IMR-90 (cell line): ENCODE results near the gene REG3A. TPM values are rescaled to one million over a fixed set of nuclear protein-coding genes. Genes with fewer than 3 reads are reported as not detected.

Experiments used
- ATAC-seq: fragments of 200-7000 bp; cut with Tn5 transposase; 2 replicates; pipeline ENCODE4 v1.9.1; 2020; ENCODE audit warnings: low read depth, mild to moderate bottlenecking, moderate library complexity
- BruUV-seq: library from RNA; stranded (reverse); fragments of 400-500 nt; replicated peaks from 2 replicates; lab custom pipeline; 2021; lab: Mats Ljungman, UMichigan
- CTCF ChIA-PET: fragments of 300-600 bp; formaldehyde crosslinking; extraction: SDS; loops from one replicate; lab custom pipeline; 2021; ENCODE audit warnings: antibody characterized with exemption; lab: Yijun Ruan, JAX
- POLR2A ChIA-PET: fragments of 300-600 bp; sonication (Branson Sonifier 250); formaldehyde crosslinking; loops from one replicate; lab custom pipeline; 2022; ENCODE audit warnings: antibody characterized with exemption; ENCODE audit not compliant: unreplicated experiment; lab: Charles Lee
- DNase-seq: peaks from one replicate; pipeline ENCODE4 v3.0.0; 2013
- H2AFZ ChIP-seq: replicated peaks from 2 replicates; pipeline ENCODE3; 2013; ENCODE audit warnings: low read length, mild to moderate bottlenecking; ENCODE audit not compliant: poor library complexity
- H2AK5ac ChIP-seq: 2 replicates; pipeline ENCODE4 v1.6.1; 2013; ENCODE audit warnings: low read depth, low read length, inconsistent platforms
- H2AK9ac ChIP-seq: replicated peaks from 2 replicates; pipeline ENCODE3; 2013; ENCODE audit warnings: mild to moderate bottlenecking, low read depth, low read length, moderate library complexity; ENCODE audit not compliant: poor library complexity
- H2BK120ac ChIP-seq: 2 replicates; pipeline ENCODE4 v1.6.1; 2013; ENCODE audit warnings: low read depth, low read length, inconsistent platforms
- H2BK15ac ChIP-seq: 3 replicates; pipeline ENCODE4 v1.6.1; 2013; ENCODE audit warnings: low read depth, low read length, inconsistent platforms
- H2BK20ac ChIP-seq: 2 replicates; pipeline ENCODE4 v1.6.1; 2013; ENCODE audit warnings: low read depth, mild to moderate bottlenecking, inconsistent platforms, low read length, moderate library complexity
- H2BK5ac ChIP-seq: 2 replicates; pipeline ENCODE4 v1.6.1; 2013; ENCODE audit warnings: mild to moderate bottlenecking, low read depth, low read length, inconsistent platforms; ENCODE audit not compliant: poor library complexity, severe bottlenecking
- H3K14ac ChIP-seq: replicated peaks from 2 replicates; pipeline ENCODE4 v1.6.1; 2013; ENCODE audit warnings: low read depth, low read length, inconsistent platforms
- H3K18ac ChIP-seq: 2 replicates; pipeline ENCODE4 v1.6.1; 2013; ENCODE audit warnings: low read depth, low read length, control low read depth
- H3K23ac ChIP-seq: 2 replicates; pipeline ENCODE4 v1.6.1; 2013; ENCODE audit warnings: low read depth, low read length, inconsistent platforms
- H3K27ac ChIP-seq: 2 replicates; pipeline ENCODE4 v1.5.1; 2013; ENCODE audit warnings: mild to moderate bottlenecking, control low read depth, low read length; ENCODE audit not compliant: insufficient read depth
- H3K27me3 ChIP-seq: 2 replicates; pipeline ENCODE4 v1.6.1; 2013; ENCODE audit warnings: low read length; ENCODE audit not compliant: control insufficient read depth, insufficient read depth
- H3K36me3 ChIP-seq: 2 replicates; pipeline ENCODE4 v1.6.1; 2013; ENCODE audit warnings: low read length, mixed read lengths; ENCODE audit not compliant: control insufficient read depth, insufficient read depth
- H3K4ac ChIP-seq: 2 replicates; pipeline ENCODE4 v1.6.1; 2013; ENCODE audit warnings: low read depth, low read length, inconsistent platforms
- H3K4me1 ChIP-seq: 2 replicates; pipeline ENCODE4 v1.6.1; 2013; ENCODE audit warnings: low read length, mixed read lengths; ENCODE audit not compliant: control insufficient read depth, insufficient read depth
- H3K4me2 ChIP-seq: 2 replicates; pipeline ENCODE4 v1.6.1; 2013; ENCODE audit warnings: low read depth, mild to moderate bottlenecking, control low read depth, low read length, moderate library complexity
- H3K4me3 ChIP-seq: 2 replicates; pipeline ENCODE4 v1.5.1; 2013; ENCODE audit warnings: low read depth, mild to moderate bottlenecking, control low read depth, low read length, moderate library complexity; ENCODE audit not compliant: insufficient read depth
- H3K56ac ChIP-seq: 2 replicates; pipeline ENCODE4 v1.6.1; 2013; ENCODE audit warnings: low read length, inconsistent platforms; ENCODE audit not compliant: insufficient read depth; ENCODE audit errors: extremely low read depth
- H3K79me1 ChIP-seq, 2 experiments: 2 replicates each; pipeline ENCODE4 v1.6.1; 2013; ENCODE audit warnings: low read length in 2 of 2, inconsistent platforms in 1 of 2, low read depth in 1 of 2
- H3K9ac ChIP-seq: 2 replicates; pipeline ENCODE4 v1.6.1; 2013; ENCODE audit warnings: low read depth, low read length, control low read depth
- H3K9me1 ChIP-seq: 2 replicates; pipeline ENCODE4 v1.6.1; 2013; ENCODE audit warnings: low read length, inconsistent platforms; ENCODE audit not compliant: insufficient read depth
- H3K9me3 ChIP-seq: 2 replicates; pipeline ENCODE4 v1.6.1; 2013; ENCODE audit warnings: low read length; ENCODE audit not compliant: control insufficient read depth, insufficient read depth
- H4K20me1 ChIP-seq: 2 replicates; pipeline ENCODE4 v1.6.1; 2013; ENCODE audit warnings: low read length, inconsistent platforms; ENCODE audit not compliant: insufficient read depth
- H4K5ac ChIP-seq: 2 replicates; pipeline ENCODE4 v1.6.1; 2013; ENCODE audit warnings: mild to moderate bottlenecking, low read depth, low read length, control low read depth
- H4K8ac ChIP-seq, 2 experiments: 2 replicates each; pipeline ENCODE4 v1.6.1; 2013; ENCODE audit warnings: low read depth in 2 of 2, low read length in 2 of 2, control low read depth in 1 of 2, inconsistent platforms in 1 of 2
- H4K91ac ChIP-seq: 2 replicates; pipeline ENCODE4 v1.6.1; 2013; ENCODE audit warnings: low read depth, low read length, inconsistent platforms; ENCODE audit not compliant: insufficient read depth
- FOS ChIP-seq: fragments of 150-350 bp; IDR thresholded peaks from 2 replicates; pipeline ENCODE4 v1.6.1; 2016; ENCODE audit warnings: low read depth, low read length
- MAFK ChIP-seq: IDR thresholded peaks from 2 replicates; pipeline ENCODE4 v1.6.1; 2012; ENCODE audit warnings: low read depth, low read length, improper control_type of control experiment
- RFX5 ChIP-seq: IDR thresholded peaks from 2 replicates; pipeline ENCODE4 v1.8.0; 2012; ENCODE audit warnings: low read depth, mild to moderate bottlenecking, low read length, moderate library complexity
- WGBS, 2 experiments: methylation state at CpG; one replicate each; pipeline versions ENCODE4 v1.1.5 to v1.1.7; 2013; ENCODE audit warnings: missing lambda C conversion rate in 2 of 2; ENCODE audit not compliant: insufficient read length in 1 of 2; ENCODE audit errors: extremely low coverage in 2 of 2; 5-methylcytosine and 5-hydroxymethylcytosine counted together
- dilution Hi-C: fragments of 300-500 bp; cut with HindIII; formaldehyde crosslinking; loops from one replicate; pipeline ENCODE4 v1.14.3; 2018; ENCODE audit warnings: low sequenced_read_pairs; ENCODE audit not compliant: unreplicated experiment
- in situ Hi-C: fragments of 300-500 bp; cut with MboI; formaldehyde crosslinking; loops from 3 replicates; pipeline ENCODE4 v1.14.3; 2019; ENCODE audit warnings: low sequenced_read_pairs, inconsistent platforms, mixed read lengths
- intact Hi-C: fragments of 100-400 bp; cut with micrococcal nuclease; formaldehyde crosslinking; loops from 2 replicates; pipeline ENCODE4 v1.10.0; 2022
- polyA plus RNA-seq, 3 experiments: library from polyadenylated mRNA; depleted of rRNA; stranded (reverse); fragments of >200 nt; gene quantifications; 2 replicates each; pipeline ENCODE4 v1.2.3, GENCODE V29; 2012; ENCODE audit warnings: low replicate concordance in 1 of 3
- total RNA-seq: library from RNA; depleted of rRNA; stranded (reverse); fragments of >200 nt; gene quantifications from 2 replicates; pipeline ENCODE4 v1.2.3, GENCODE V29; 2012
- TF ChIP-seq, protein P1 (sequence below): conservative IDR thresholded peaks from 2 replicates; pipeline ENCODE4 v1.5.1; 2012; ENCODE audit warnings: mild to moderate bottlenecking, low read depth, low read length, improper control_type of control experiment
- TF ChIP-seq, protein P2 (sequence below): fragments of 150-350 bp; IDR thresholded peaks from 2 replicates; pipeline ENCODE4 v1.6.1; 2017; ENCODE audit warnings: mild to moderate bottlenecking, antibody characterized with exemption, low read length, low read depth

Gene REG3A
- total and polyA plus RNA-seq, 2 of the 4 experiments (the other 2 are of a cell fraction) = not detected

DNA sequence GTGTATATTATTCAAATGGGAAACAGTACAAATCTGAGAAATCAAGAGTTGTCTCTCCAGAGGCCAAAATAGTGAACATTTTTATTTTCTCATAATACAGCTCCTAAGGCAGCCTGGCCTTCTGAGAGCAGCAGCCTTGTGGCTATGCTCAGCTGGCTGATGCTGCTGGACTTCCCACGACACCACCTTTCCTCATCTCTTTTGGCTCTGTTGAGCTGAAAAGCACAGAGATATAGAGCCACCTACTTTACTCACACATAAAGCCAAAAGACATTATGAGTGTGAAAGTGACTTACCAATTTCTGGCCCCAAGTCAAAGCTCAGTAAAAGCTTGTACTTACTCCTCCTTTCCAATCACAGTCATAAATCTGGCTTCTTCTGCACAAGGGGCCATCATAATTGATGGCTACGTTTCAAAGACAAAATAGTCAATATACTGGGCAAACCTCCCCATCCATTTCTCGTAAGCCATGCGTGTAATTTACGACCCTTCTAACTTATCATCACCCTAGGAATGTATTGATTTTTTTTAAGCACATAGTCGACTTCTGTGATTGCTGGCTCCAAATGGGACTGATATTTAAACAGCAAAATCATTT is 18.6 kb upstream of the REG3A start:
- no peak overlapping the region for H2AFZ ChIP-seq
- H4K91ac ChIP-seq = no peak overlapping the region
- H3K27me3 ChIP-seq = no peaks in the 10 kb centered on the region
- intact Hi-C loops (no loop called here), in situ Hi-C loops (no loop called here), dilution Hi-C loops (no loop called here)
- POLR2A ChIA-PET = no interaction called here
- no peak overlapping the region for H3K14ac ChIP-seq
- no TSS peak for BruUV-seq
- ATAC-seq (no peak), DNase-seq (no peak)
- H4K5ac ChIP-seq = no peak overlapping the region
- no peak overlapping the region for H2AK5ac ChIP-seq
- no peak overlapping the region for H2BK5ac ChIP-seq
- no peak overlapping the region for H2BK120ac ChIP-seq
- no peaks in the 10 kb centered on the region for H3K36me3 ChIP-seq
- no peak overlapping the region for H2BK20ac ChIP-seq
- no peak overlapping the region for H3K9ac ChIP-seq
- H4K8ac ChIP-seq = no peak overlapping the region
- no peaks in the 10 kb centered on the region for H3K79me1 ChIP-seq
- H4K20me1 ChIP-seq = no peaks in the 10 kb centered on the region
- H3K27ac ChIP-seq = no peak overlapping the region
- no peak overlapping the region for H3K56ac ChIP-seq
- no peak overlapping the region for H3K4me3 ChIP-seq
- no CpG with 5 or more reads among the region's 6 CpGs for WGBS, 2 experiments
- H3K23ac ChIP-seq = no peak overlapping the region
- TF ChIP-seq MAFK (no peak), FOS (no peak), RFX5 (no peak)
- TF ChIP-seq, protein P1, sequence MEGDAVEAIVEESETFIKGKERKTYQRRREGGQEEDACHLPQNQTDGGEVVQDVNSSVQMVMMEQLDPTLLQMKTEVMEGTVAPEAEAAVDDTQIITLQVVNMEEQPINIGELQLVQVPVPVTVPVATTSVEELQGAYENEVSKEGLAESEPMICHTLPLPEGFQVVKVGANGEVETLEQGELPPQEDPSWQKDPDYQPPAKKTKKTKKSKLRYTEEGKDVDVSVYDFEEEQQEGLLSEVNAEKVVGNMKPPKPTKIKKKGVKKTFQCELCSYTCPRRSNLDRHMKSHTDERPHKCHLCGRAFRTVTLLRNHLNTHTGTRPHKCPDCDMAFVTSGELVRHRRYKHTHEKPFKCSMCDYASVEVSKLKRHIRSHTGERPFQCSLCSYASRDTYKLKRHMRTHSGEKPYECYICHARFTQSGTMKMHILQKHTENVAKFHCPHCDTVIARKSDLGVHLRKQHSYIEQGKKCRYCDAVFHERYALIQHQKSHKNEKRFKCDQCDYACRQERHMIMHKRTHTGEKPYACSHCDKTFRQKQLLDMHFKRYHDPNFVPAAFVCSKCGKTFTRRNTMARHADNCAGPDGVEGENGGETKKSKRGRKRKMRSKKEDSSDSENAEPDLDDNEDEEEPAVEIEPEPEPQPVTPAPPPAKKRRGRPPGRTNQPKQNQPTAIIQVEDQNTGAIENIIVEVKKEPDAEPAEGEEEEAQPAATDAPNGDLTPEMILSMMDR = no peak
- TF ChIP-seq, protein P2, sequence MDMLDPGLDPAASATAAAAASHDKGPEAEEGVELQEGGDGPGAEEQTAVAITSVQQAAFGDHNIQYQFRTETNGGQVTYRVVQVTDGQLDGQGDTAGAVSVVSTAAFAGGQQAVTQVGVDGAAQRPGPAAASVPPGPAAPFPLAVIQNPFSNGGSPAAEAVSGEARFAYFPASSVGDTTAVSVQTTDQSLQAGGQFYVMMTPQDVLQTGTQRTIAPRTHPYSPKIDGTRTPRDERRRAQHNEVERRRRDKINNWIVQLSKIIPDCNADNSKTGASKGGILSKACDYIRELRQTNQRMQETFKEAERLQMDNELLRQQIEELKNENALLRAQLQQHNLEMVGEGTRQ = no peak
- H3K4me2 ChIP-seq = no peak overlapping the region
- no peak overlapping the region for H2BK15ac ChIP-seq
- H3K4me1 ChIP-seq = no peaks in the 10 kb centered on the region
- no peak overlapping the region for H2AK9ac ChIP-seq
- H3K4ac ChIP-seq = no peak overlapping the region
- H3K18ac ChIP-seq = no peak overlapping the region
- CTCF ChIA-PET = no interaction called here
- H3K9me1 ChIP-seq = no peaks in the 10 kb centered on the region
- peaks cover 5% of the 10 kb centered on the region for H3K9me3 ChIP-seq
